GM19099 (cell line): ENCODE measurements around the gene MSGN1.

Experiments used
- POLR2A ChIP-seq: IDR thresholded peaks from 3 replicates; pipeline ENCODE4 v1.6.1; 2011; ENCODE audit warnings: low read depth; ENCODE audit not compliant: insufficient read length; ENCODE audit errors: extremely low read depth

The MSGN1 gene

DNA sequence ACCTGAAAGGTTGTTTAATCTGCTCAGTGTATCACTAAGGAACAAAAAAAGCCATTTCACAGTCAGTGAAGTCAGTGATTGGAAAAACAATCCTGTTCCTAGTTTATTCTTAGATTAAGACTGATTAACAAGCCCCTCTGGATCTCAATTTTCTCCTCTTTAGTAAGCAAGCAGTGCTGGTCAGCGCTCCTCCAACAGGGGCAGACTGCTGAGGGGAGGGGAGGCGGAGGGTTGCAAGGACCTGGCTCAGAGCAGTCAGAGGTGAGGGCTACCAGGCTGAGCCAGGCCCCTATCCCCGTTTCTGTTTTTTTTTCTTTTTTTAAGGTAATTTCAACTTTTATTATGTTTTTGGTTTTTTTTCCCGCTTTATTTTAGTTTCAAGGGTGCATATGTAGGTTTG is 37.5 kb downstream of the MSGN1 start:
- no peak for TF ChIP-seq POLR2A

DNA sequence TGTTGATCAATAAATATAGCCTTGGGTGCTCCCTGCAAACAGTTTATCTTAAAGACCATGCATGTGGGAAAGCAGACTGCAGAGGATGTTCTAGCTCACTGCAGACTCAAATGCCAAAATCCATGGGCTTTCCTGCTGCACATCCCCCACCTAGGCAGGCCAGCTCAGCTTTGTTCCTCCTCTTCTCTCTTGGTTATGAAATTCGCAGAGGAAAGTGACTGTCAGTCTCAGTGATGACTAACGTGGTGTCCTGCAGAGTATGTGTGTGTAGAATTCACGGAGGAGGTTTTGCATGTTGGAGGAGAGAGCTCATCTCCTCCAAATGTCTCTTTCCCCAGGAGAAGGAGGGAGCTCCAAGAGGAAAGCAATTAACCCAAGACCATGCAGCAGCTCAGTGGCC is 40.8 kb downstream of the MSGN1 start:
- TF ChIP-seq POLR2A = no peak

DNA sequence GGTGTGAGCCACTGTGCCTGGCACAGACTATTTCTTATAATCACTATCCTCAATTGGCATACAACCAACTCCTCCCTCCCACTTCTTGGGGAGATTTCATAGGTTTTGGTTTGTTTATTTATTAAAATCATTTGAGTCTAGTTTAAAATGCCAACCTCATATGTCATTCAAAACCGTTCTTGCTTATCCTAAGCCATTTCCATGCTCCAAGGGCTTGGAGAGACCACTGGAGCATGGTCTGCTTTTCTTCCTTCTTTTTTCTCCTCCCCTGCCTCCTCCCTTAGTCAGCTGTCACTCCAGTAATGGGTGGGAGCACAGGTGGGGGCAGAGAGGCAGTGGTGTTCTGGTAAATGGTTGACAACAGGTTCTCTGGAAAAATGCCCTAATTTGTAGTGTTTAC is 41.8 kb downstream of the MSGN1 start:
- TF ChIP-seq POLR2A = no peak

DNA sequence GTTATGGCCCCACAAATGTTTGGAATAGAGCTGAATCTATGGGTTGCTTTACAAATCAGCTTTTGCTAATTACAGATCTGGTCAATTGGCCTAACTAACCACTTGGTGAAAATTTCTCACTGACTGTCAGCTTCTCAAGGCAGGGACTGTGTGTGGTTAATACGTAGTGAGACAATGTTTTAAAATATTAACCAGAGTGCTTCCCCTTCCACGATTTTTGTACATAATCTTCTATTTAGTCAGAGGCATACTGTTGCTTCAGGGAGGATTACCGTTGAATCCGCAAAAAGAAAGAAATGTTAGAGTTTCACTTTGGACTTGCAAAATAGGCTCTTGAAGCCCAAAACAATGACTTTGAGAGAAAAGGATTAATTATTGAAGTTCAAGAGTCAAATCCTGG is 47.3 kb downstream of the MSGN1 start:
- TF ChIP-seq POLR2A = no peak

DNA sequence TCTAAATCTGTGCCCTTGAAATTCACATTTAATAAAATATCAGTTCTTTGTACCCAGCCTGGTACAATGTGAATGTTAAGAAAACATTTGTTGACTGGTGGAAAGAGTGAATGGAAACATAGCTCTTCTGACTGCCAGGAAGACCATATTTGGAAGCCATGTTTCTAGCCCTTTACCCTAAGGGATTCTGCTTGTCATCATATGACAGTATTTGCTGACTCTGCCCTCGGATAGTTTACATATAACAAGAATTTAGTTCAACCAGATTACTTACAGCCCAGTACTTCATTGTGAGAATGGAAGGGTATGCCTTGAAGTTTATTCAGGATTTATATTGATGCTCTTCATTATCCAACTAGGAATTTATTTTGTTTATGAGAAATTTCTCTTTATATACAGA is 48.4 kb downstream of the MSGN1 start:
- no peak for TF ChIP-seq POLR2A

DNA sequence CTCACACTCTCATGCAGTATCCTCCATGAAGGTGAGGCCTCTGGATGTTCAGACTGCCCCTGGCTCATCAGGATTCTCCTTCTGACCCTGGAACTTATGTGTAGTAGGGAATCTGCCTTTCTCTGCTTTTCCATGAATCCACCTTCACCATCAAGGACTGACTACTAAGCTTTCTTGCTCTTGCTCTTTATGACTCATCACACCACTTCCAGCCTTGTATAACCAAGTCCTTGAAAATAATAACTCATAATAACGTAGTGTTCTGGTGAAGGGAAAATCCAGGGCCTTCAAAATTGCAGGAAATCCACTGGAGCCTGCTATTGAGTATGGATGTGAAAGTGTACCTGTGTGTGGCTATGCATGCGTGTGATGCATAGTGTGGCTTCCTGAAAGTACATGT is 50.9 kb downstream of the MSGN1 start:
- TF ChIP-seq POLR2A = no peak
